ENCODE data around the gene GCLC. TPM values are rescaled to one million over a fixed set of nuclear protein-coding genes. Genes with fewer than 3 reads are reported as not detected.

GCLC gene
- total RNA-seq, 1 experiment from 2014 or later, result 37.2 TPM

GRCh38 chr6:53520320-53520928, 24.5 kb downstream of the GCLC start:
- no peaks in the 10 kb centered on the region; the same call in 1 of the 2 replicates for H3K36me3 ChIP-seq (ENCODE audit: control insufficient read depth, insufficient read depth, low read length)
- no peak for DNase-seq (ENCODE audit: low read depth, low spot score)
- ChIA-PET POLR2A (no interaction called here), CTCF (no interaction called here)
- no peaks in the 10 kb centered on the region for H3K9me3 ChIP-seq (ENCODE audit: control insufficient read depth, insufficient read depth, low read depth, low read length)
- H3K4me1 ChIP-seq (ENCODE audit: control insufficient read depth, insufficient read depth, low read length), result peaks cover 17% of the 10 kb centered on the region
- H3K4me3 ChIP-seq (ENCODE audit: low read depth in 2 of 2, low read length in 2 of 2), result no peak overlapping the region
- H3K27ac ChIP-seq (ENCODE audit: low read length), result no peak overlapping the region
- H3K27me3 ChIP-seq (ENCODE audit: control insufficient read depth, insufficient read depth, low read length), result no peaks in the 10 kb centered on the region
- no TSS peak for BruUV-seq (replicated peaks)
- TF ChIP-seq POLR2AphosphoS5 (IDR thresholded peaks at IDR 0.05; ENCODE audit: low read depth, low read length) (no peak), REST (IDR thresholded peaks at IDR 0.05; ENCODE audit: insufficient read depth in 1 of 2, low read depth in 2 of 2, low read length in 1 of 2) (no peak), TCF7L2 (IDR thresholded peaks at IDR 0.05; ENCODE audit: low read depth, low read length) (no peak), CTCF (IDR thresholded peaks at IDR 0.05) (no peak), SIN3A (IDR thresholded peaks at IDR 0.05; ENCODE audit: borderline replicate concordance, insufficient read depth, low read depth, low read length) (no peak)
- in situ Hi-C loops (cut with HindIII; ENCODE audit: low pct_unique_long_range_greater_than_20kb, low sequenced_read_pairs) (no loop called here), intact Hi-C loops (cut with micrococcal nuclease; ENCODE audit: unreplicated experiment) (no loop called here)
- ATAC-seq, result no peak

GRCh38 chr6:53518862-53519261, 26.0 kb downstream of the GCLC start:
- no peak for ATAC-seq
- no TSS peak for BruUV-seq (replicated peaks)
- DNase-seq (ENCODE audit: low read depth, low spot score), result no peak
- ChIA-PET CTCF (no interaction called here), POLR2A (no interaction called here)
- intact Hi-C loops (cut with micrococcal nuclease; ENCODE audit: unreplicated experiment) (no loop called here), in situ Hi-C loops (cut with HindIII; ENCODE audit: low pct_unique_long_range_greater_than_20kb, low sequenced_read_pairs) (no loop called here)
- Histone ChIP-seq H3K4me1 (ENCODE audit: control insufficient read depth, insufficient read depth, low read length) (peaks cover 7% of the 10 kb centered on the region), H3K36me3 (ENCODE audit: control insufficient read depth, insufficient read depth, low read length) (peaks cover 2% of the 10 kb centered on the region; the same call in 1 of the 2 replicates), H3K27me3 (ENCODE audit: control insufficient read depth, insufficient read depth, low read length) (no peaks in the 10 kb centered on the region), H3K27ac (ENCODE audit: low read length) (no peak overlapping the region), H3K9me3 (ENCODE audit: control insufficient read depth, insufficient read depth, low read depth, low read length) (no peaks in the 10 kb centered on the region), H3K4me3 (ENCODE audit: low read depth in 2 of 2, low read length in 2 of 2) (no peak overlapping the region)
- TF ChIP-seq REST (IDR thresholded peaks at IDR 0.05; ENCODE audit: insufficient read depth in 1 of 2, low read depth in 2 of 2, low read length in 1 of 2) (no peak), TCF7L2 (IDR thresholded peaks at IDR 0.05; ENCODE audit: low read depth, low read length) (no peak), CTCF (IDR thresholded peaks at IDR 0.05) (no peak), POLR2AphosphoS5 (IDR thresholded peaks at IDR 0.05; ENCODE audit: low read depth, low read length) (no peak), SIN3A (IDR thresholded peaks at IDR 0.05; ENCODE audit: borderline replicate concordance, insufficient read depth, low read depth, low read length) (no peak)

All from Panc1 (cell line).